HepG2 (cell line): Measurements from ENCODE around the gene SYTL3. TPM values are rescaled to one million over a fixed set of nuclear protein-coding genes. Genes with fewer than 3 reads are reported as not detected.

ENCODE experiments used
- ARID2 ChIP-seq: sonication (generic); formaldehyde crosslinking; IDR thresholded peaks from 2 replicates; pipeline ENCODE4 v1.8.1; 2022; ENCODE audit warnings: mild to moderate bottlenecking, missing genetic modification reagents, borderline replicate concordance
- EHMT2 ChIP-seq: fragments of 200-600 bp; sonication (generic); IDR thresholded peaks from 2 replicates; pipeline ENCODE4 v1.7.0; 2017; ENCODE audit warnings: antibody characterized with exemption, low read depth, low read length, borderline replicate concordance
- NFYC ChIP-seq: IDR thresholded peaks from 2 replicates; pipeline ENCODE4 v1.6.1; 2016; ENCODE audit warnings: missing genetic modification reagents, missing compliant biosample characterization
- NR2F1 ChIP-seq, 2 experiments: fragments of 450-650 bp in 1 of 2; formaldehyde crosslinking in 1 of 2; IDR thresholded peaks; 2 replicates each; pipeline versions ENCODE4 v1.5.0 to v1.6.1; 2016 to 2020; ENCODE audit warnings: mild to moderate bottlenecking in 1 of 2, missing compliant biosample characterization in 1 of 2, missing genetic modification reagents in 1 of 2, moderate library complexity in 1 of 2
- NR3C1 ChIP-seq: sonication (generic); formaldehyde crosslinking; IDR thresholded peaks from 2 replicates; pipeline ENCODE4 v1.4.0; 2020; ENCODE audit warnings: missing genetic modification reagents
- SMARCC2 ChIP-seq: fragments of 450-650 bp; IDR thresholded peaks from 2 replicates; pipeline ENCODE4 v1.6.1; 2017; ENCODE audit warnings: antibody characterized with exemption, mild to moderate bottlenecking
- TBX2 ChIP-seq: sonication (generic); formaldehyde crosslinking; IDR thresholded peaks from 2 replicates; pipeline ENCODE4 v1.5.0; 2020; ENCODE audit warnings: missing genetic modification reagents, mild to moderate bottlenecking, borderline replicate concordance
- TEF ChIP-seq: sonication (generic); formaldehyde crosslinking; IDR thresholded peaks from 2 replicates; pipeline ENCODE4 v1.5.0; 2020; ENCODE audit warnings: missing genetic modification reagents
- U2AF1 ChIP-seq: fragments of 200-400 bp; formaldehyde crosslinking; optimal IDR thresholded peaks from 2 replicates; pipeline ENCODE3; 2017; ENCODE audit warnings: mild to moderate bottlenecking, low read depth, low read length
- ZBED4 ChIP-seq: sonication (generic); formaldehyde crosslinking; IDR thresholded peaks from 2 replicates; pipeline ENCODE4 v1.4.0; 2020; ENCODE audit warnings: missing genetic modification reagents, borderline replicate concordance
- ZGPAT ChIP-seq: IDR thresholded peaks from 2 replicates; pipeline ENCODE4 v1.6.1; 2016; ENCODE audit warnings: mild to moderate bottlenecking
- ZNF143 ChIP-seq: sonication (generic); formaldehyde crosslinking; IDR thresholded peaks from 2 replicates; pipeline ENCODE4 v1.4.0; 2020; ENCODE audit warnings: missing genetic modification reagents
- ZNF329 ChIP-seq: sonication (generic); formaldehyde crosslinking; IDR thresholded peaks from 2 replicates; pipeline ENCODE4 v1.9.0; 2021; ENCODE audit warnings: low read depth, mild to moderate bottlenecking, missing genetic modification reagents
- ZNF773 ChIP-seq: sonication (generic); formaldehyde crosslinking; IDR thresholded peaks from 2 replicates; pipeline ENCODE4 v1.4.0; 2020; ENCODE audit warnings: missing genetic modification reagents, borderline replicate concordance
- polyA plus RNA-seq, 8 experiments: library from polyadenylated mRNA; depleted of rRNA in 3 of 8; stranded (reverse) in 7 of 8; unstranded in 1 of 8; fragments of >200 nt; fragmentation: Illumina TruSeq in 4 of 8; extraction: Trizol in 4 of 8; gene quantifications; 2 replicates each; pipeline versions ENCODE4 v1.2.1 to v1.2.3, GENCODE V29; 2011 to 2016; ENCODE audit warnings: low read depth in 4 of 8, missing spikeins in 1 of 8, mixed read lengths in 1 of 8; ENCODE audit not compliant: insufficient read depth in 1 of 8
- total RNA-seq, 5 experiments: library from RNA; depleted of rRNA; stranded (reverse); fragments of >200 nt; fragmentation: Illumina TruSeq; extraction: Trizol; gene quantifications; 2 replicates each; pipeline ENCODE4 v1.2.3, GENCODE V29; 2016; ENCODE audit warnings: low read depth in 1 of 5
- TF ChIP-seq, protein P1 (sequence below): sonication (generic); formaldehyde crosslinking; IDR thresholded peaks from 2 replicates; pipeline ENCODE4 v1.4.0; 2020; ENCODE audit warnings: missing genetic modification reagents, borderline replicate concordance
- TF ChIP-seq, protein P2 (sequence below): IDR thresholded peaks from 2 replicates; pipeline ENCODE4 v1.6.1; 2018; ENCODE audit warnings: missing genetic modification reagents, mild to moderate bottlenecking, missing compliant biosample characterization
- TF ChIP-seq, protein P3 (sequence below): sonication (generic); formaldehyde crosslinking; IDR thresholded peaks from 2 replicates; pipeline ENCODE4 v1.4.0; 2020; ENCODE audit warnings: missing genetic modification reagents, borderline replicate concordance

Gene SYTL3
- total and polyA plus RNA-seq, 2 of the 13 experiments (the other 11 are each of a cell fraction or from before 2014, with no cell fraction given), result 0.11 to 0.28 TPM

- TF ChIP-seq ZGPAT (CRISPR knock-in tag) (peak; percentile 83; the same call in 1 of the 2 replicates), ZNF143 (CRISPR knock-in tag) (peak; percentile 59), ARID2 (CRISPR knock-in tag) (no peak), ZNF329 (CRISPR knock-in tag) (peak; percentile 62; the same call in 1 of the 2 replicates), TBX2 (CRISPR knock-in tag) (peak; percentile 86), SMARCC2 (no peak), ZBED4 (CRISPR knock-in tag) (peak; percentile 78), TEF (0 out of 2 replicates have a peak, but pooled peaks have one; percentile 58), NR2F1 (CRISPR knock-in tag; IDR thresholded peaks at IDR 0.05) (peak; percentile 90), ZNF773 (CRISPR knock-in tag) (no peak), NR3C1 (CRISPR knock-in tag) (no peak), U2AF1 (peak; percentile 80), EHMT2 (no peak), NFYC (CRISPR knock-in tag) (0 out of 2 replicates have a peak, but pooled peaks have one; percentile 15)
- TF ChIP-seq, protein P1, sequence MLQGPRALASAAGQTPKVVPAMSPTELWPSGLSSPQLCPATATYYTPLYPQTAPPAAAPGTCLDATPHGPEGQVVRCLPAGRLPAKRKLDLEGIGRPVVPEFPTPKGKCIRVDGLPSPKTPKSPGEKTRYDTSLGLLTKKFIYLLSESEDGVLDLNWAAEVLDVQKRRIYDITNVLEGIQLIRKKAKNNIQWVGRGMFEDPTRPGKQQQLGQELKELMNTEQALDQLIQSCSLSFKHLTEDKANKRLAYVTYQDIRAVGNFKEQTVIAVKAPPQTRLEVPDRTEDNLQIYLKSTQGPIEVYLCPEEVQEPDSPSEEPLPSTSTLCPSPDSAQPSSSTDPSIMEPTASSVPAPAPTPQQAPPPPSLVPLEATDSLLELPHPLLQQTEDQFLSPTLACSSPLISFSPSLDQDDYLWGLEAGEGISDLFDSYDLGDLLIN (CRISPR knock-in tag), result peak; percentile 76; the same call in 1 of the 2 replicates
- TF ChIP-seq, protein P2, sequence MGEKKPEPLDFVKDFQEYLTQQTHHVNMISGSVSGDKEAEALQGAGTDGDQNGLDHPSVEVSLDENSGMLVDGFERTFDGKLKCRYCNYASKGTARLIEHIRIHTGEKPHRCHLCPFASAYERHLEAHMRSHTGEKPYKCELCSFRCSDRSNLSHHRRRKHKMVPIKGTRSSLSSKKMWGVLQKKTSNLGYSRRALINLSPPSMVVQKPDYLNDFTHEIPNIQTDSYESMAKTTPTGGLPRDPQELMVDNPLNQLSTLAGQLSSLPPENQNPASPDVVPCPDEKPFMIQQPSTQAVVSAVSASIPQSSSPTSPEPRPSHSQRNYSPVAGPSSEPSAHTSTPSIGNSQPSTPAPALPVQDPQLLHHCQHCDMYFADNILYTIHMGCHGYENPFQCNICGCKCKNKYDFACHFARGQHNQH, result peak; percentile 78
- TF ChIP-seq, protein P3, sequence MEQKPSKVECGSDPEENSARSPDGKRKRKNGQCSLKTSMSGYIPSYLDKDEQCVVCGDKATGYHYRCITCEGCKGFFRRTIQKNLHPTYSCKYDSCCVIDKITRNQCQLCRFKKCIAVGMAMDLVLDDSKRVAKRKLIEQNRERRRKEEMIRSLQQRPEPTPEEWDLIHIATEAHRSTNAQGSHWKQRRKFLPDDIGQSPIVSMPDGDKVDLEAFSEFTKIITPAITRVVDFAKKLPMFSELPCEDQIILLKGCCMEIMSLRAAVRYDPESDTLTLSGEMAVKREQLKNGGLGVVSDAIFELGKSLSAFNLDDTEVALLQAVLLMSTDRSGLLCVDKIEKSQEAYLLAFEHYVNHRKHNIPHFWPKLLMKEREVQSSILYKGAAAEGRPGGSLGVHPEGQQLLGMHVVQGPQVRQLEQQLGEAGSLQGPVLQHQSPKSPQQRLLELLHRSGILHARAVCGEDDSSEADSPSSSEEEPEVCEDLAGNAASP (CRISPR knock-in tag), result peak; percentile 87
Measured at GRCh38 chr6:158703837-158704822, 54.3 kb downstream of the SYTL3 start (continued).
